Measurements from ENCODE around the gene DLEU7.

DNA sequence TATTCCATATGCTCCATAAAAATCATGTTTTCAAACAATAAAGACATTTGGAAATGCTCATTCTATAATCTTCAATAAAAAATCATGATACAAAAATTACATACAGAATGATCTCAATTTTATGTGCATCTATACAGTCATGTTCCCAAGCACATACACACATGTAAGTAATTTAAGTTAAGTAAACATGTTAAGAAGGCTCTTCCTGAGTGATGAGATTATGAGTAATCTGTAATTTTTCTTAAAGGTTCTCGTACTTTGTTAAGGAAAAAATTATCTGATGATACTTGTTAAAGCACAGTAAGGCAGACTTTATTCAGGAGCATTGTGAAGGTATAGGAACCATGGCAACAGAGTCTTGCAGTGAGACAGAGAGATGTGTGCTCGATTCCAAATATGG, 30.0 kb upstream of the DLEU7 start:
- TF ChIP-seq, protein P1, sequence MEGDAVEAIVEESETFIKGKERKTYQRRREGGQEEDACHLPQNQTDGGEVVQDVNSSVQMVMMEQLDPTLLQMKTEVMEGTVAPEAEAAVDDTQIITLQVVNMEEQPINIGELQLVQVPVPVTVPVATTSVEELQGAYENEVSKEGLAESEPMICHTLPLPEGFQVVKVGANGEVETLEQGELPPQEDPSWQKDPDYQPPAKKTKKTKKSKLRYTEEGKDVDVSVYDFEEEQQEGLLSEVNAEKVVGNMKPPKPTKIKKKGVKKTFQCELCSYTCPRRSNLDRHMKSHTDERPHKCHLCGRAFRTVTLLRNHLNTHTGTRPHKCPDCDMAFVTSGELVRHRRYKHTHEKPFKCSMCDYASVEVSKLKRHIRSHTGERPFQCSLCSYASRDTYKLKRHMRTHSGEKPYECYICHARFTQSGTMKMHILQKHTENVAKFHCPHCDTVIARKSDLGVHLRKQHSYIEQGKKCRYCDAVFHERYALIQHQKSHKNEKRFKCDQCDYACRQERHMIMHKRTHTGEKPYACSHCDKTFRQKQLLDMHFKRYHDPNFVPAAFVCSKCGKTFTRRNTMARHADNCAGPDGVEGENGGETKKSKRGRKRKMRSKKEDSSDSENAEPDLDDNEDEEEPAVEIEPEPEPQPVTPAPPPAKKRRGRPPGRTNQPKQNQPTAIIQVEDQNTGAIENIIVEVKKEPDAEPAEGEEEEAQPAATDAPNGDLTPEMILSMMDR (IDR thresholded peaks at IDR 0.05) = no peak
- no peak for TF ChIP-seq POLR2A (IDR thresholded peaks at IDR 0.05)

All from Peyer's patch (tissue), 4 donors.